Measurements from ENCODE around the gene PCDHA1. TPM values are rescaled to one million over a fixed set of nuclear protein-coding genes. Genes with fewer than 3 reads are reported as not detected.

PCDHA1 gene
- total RNA-seq, 2 donors from 2014 or later: not detected

GRCh38 chr5:141040093-141040770 lies 254.3 kb downstream of the PCDHA1 start:
- H3K9me3 ChIP-seq: no peaks in the 10 kb centered on the region
- DNase-seq (peak; percentile 64 to 74 (median 72)), ATAC-seq (peak; percentile 70)
- intact Hi-C loops (cut with DNase I): no loop called here
- H3K27ac ChIP-seq: peak overlapping the region; percentile 73 to 92 (median 90)
- H3K36me3 ChIP-seq (replicated peaks in 1 of 2; ENCODE audit: insufficient read depth in 1 of 2, low read depth in 2 of 2): no peaks in the 10 kb centered on the region
- 4 to 7% methylated on average over 24 of the region's 24 CpGs for WGBS, 2 donors
- TF ChIP-seq CTCF (IDR thresholded peaks at IDR 0.05) (peak; percentile 17 to 85 (median 63)), POLR2A (IDR thresholded peaks at IDR 0.05) (no peak)
- H3K4me3 ChIP-seq: peak overlapping the region; percentile 2 to 19
- H3K27me3 ChIP-seq: no peaks in the 10 kb centered on the region
- peaks cover 8% of the 10 kb centered on the region for H3K4me1 ChIP-seq

- TF ChIP-seq POLR2A (IDR thresholded peaks at IDR 0.05): peak; percentile 87 to 99 (median 98)
- peak; percentile 59 to 96 (median 87) for TF ChIP-seq CTCF (IDR thresholded peaks at IDR 0.05)
- ATAC-seq: peak; percentile 96
- 3 to 5% methylated on average over 25 of the region's 25 CpGs for WGBS, 2 donors
- DNase-seq: peak; percentile 98 to 99 (median 98)
- intact Hi-C loops (cut with DNase I): no loop called here
- Histone ChIP-seq H3K4me3 (peak overlapping the region; percentile 2 to 19), H3K27ac (peak overlapping the region; percentile 73 to 92 (median 90)), H3K36me3 (replicated peaks in 1 of 2; ENCODE audit: insufficient read depth in 1 of 2, low read depth in 2 of 2) (no peaks in the 10 kb centered on the region), H3K4me1 (peaks cover 8% of the 10 kb centered on the region), H3K27me3 (no peaks in the 10 kb centered on the region), H3K9me3 (no peaks in the 10 kb centered on the region)
Observed at GRCh38 chr5:141040771-141041426, 255.0 kb downstream of the PCDHA1 start.

GRCh38 chr5:141041427-141041785 lies 255.5 kb downstream of the PCDHA1 start:
- Histone ChIP-seq H3K36me3 (replicated peaks in 1 of 2; ENCODE audit: insufficient read depth in 1 of 2, low read depth in 2 of 2) (no peaks in the 10 kb centered on the region), H3K4me3 (no peak overlapping the region), H3K4me1 (peaks cover 8% of the 10 kb centered on the region), H3K9me3 (no peaks in the 10 kb centered on the region), H3K27me3 (no peaks in the 10 kb centered on the region), H3K27ac (no peak overlapping the region)
- 15 to 17% methylated on average over 4 of the region's 4 CpGs for WGBS, 2 donors
- no peak for ATAC-seq
- no peak for DNase-seq
- no peak for TF ChIP-seq POLR2A (IDR thresholded peaks at IDR 0.05)
- no peak for TF ChIP-seq CTCF (IDR thresholded peaks at IDR 0.05)
- intact Hi-C loops (cut with DNase I): no loop called here

GRCh38 chr5:141042555-141042954 lies 256.6 kb downstream of the PCDHA1 start:
- TF ChIP-seq CTCF (IDR thresholded peaks at IDR 0.05) (no peak), POLR2A (IDR thresholded peaks at IDR 0.05) (no peak)

More at GRCh38 chr5:141042555-141042954, 256.6 kb downstream of the PCDHA1 start:
- DNase-seq: no peak
- ATAC-seq: no peak
- Histone ChIP-seq H3K9me3 (no peaks in the 10 kb centered on the region), H3K4me1 (peaks cover 8% of the 10 kb centered on the region), H3K27me3 (no peaks in the 10 kb centered on the region), H3K4me3 (no peak overlapping the region), H3K36me3 (replicated peaks in 1 of 2; ENCODE audit: insufficient read depth in 1 of 2, low read depth in 2 of 2) (no peaks in the 10 kb centered on the region), H3K27ac (no peak overlapping the region)
- 31 to 35% methylated on average over 1 of the region's 1 CpG for WGBS, 2 donors
- intact Hi-C loops (cut with DNase I): no loop called here

All from body of pancreas (tissue), 4 donors.